Stimulated activated naive CD8-positive, alpha-beta T cell treated with anti-CD3 and anti-CD28 coated beads, Interleukin-15, Interleukin-2, amounts not matched to agents 100 ng/mL and 50 ng/mL, for 24 hours (primary cell): ENCODE data around the gene OCA2.

Source experiments
- H3K27ac Mint-ChIP-seq: one replicate; pipeline ENCODE4 v1.8.0; 2021; ENCODE audit warnings: mild to moderate bottlenecking, mixed read lengths
- H3K27me3 Mint-ChIP-seq: one replicate; pipeline ENCODE4 v1.8.0; 2021; ENCODE audit warnings: mixed read lengths
- H3K36me3 Mint-ChIP-seq: one replicate; pipeline ENCODE4 v1.8.0; 2021; ENCODE audit warnings: low read depth, mixed read lengths
- H3K4me1 Mint-ChIP-seq: one replicate; pipeline ENCODE4 v1.8.0; 2021; ENCODE audit warnings: low read depth, mixed read lengths
- H3K4me3 Mint-ChIP-seq: one replicate; pipeline ENCODE4 v1.8.0; 2021; ENCODE audit warnings: mild to moderate bottlenecking, mixed read lengths
- H3K9me3 Mint-ChIP-seq: one replicate; pipeline ENCODE4 v1.8.0; 2021; ENCODE audit warnings: mixed read lengths

OCA2 gene

GRCh38 chr15:27835233-27835939, 263.7 kb downstream of the OCA2 start:
- no peak overlapping the region for H3K27ac Mint-ChIP-seq
- H3K9me3 Mint-ChIP-seq, result no peaks in the 10 kb centered on the region
- H3K27me3 Mint-ChIP-seq, result peaks cover 12% of the 10 kb centered on the region
- H3K4me1 Mint-ChIP-seq, result no peaks in the 10 kb centered on the region
- no peaks in the 10 kb centered on the region for H3K36me3 Mint-ChIP-seq
- no peak overlapping the region for H3K4me3 Mint-ChIP-seq

GRCh38 chr15:27834684-27835083, 264.4 kb downstream of the OCA2 start:
- H3K4me3 Mint-ChIP-seq, result no peak overlapping the region
- no peaks in the 10 kb centered on the region for H3K36me3 Mint-ChIP-seq
- H3K9me3 Mint-ChIP-seq, result no peaks in the 10 kb centered on the region
- no peak overlapping the region for H3K27ac Mint-ChIP-seq
- H3K27me3 Mint-ChIP-seq, result peaks cover 12% of the 10 kb centered on the region
- no peaks in the 10 kb centered on the region for H3K4me1 Mint-ChIP-seq

GRCh38 chr15:27833974-27834373, 265.1 kb downstream of the OCA2 start:
- Mint-ChIP-seq H3K27ac (no peak overlapping the region), H3K27me3 (peaks cover 12% of the 10 kb centered on the region), H3K4me3 (no peak overlapping the region), H3K36me3 (no peaks in the 10 kb centered on the region), H3K4me1 (no peaks in the 10 kb centered on the region), H3K9me3 (no peaks in the 10 kb centered on the region)

- Mint-ChIP-seq H3K27me3 (peaks cover 12% of the 10 kb centered on the region), H3K9me3 (no peaks in the 10 kb centered on the region), H3K36me3 (no peaks in the 10 kb centered on the region), H3K4me1 (no peaks in the 10 kb centered on the region), H3K4me3 (no peak overlapping the region), H3K27ac (no peak overlapping the region)
Observed at GRCh38 chr15:27833178-27833577, 265.9 kb downstream of the OCA2 start.

GRCh38 chr15:27832237-27832596, 266.9 kb downstream of the OCA2 start:
- Mint-ChIP-seq H3K4me1 (no peaks in the 10 kb centered on the region), H3K4me3 (no peak overlapping the region), H3K36me3 (no peaks in the 10 kb centered on the region), H3K27me3 (peaks cover 5% of the 10 kb centered on the region), H3K9me3 (no peaks in the 10 kb centered on the region), H3K27ac (no peak overlapping the region)

GRCh38 chr15:27831384-27832236, 267.5 kb downstream of the OCA2 start:
- no peak overlapping the region for H3K4me3 Mint-ChIP-seq
- no peaks in the 10 kb centered on the region for H3K9me3 Mint-ChIP-seq
- H3K27ac Mint-ChIP-seq, result no peak overlapping the region
- no peaks in the 10 kb centered on the region for H3K4me1 Mint-ChIP-seq
- H3K36me3 Mint-ChIP-seq, result no peaks in the 10 kb centered on the region
- H3K27me3 Mint-ChIP-seq, result peaks cover 3% of the 10 kb centered on the region

- no peaks in the 10 kb centered on the region for H3K4me1 Mint-ChIP-seq
- H3K9me3 Mint-ChIP-seq, result no peaks in the 10 kb centered on the region
- H3K27me3 Mint-ChIP-seq, result no peaks in the 10 kb centered on the region
- no peak overlapping the region for H3K27ac Mint-ChIP-seq
- H3K4me3 Mint-ChIP-seq, result no peak overlapping the region
- H3K36me3 Mint-ChIP-seq, result no peaks in the 10 kb centered on the region
Observed at GRCh38 chr15:27828746-27829145, 270.4 kb downstream of the OCA2 start.

GRCh38 chr15:27826902-27827714, 272.0 kb downstream of the OCA2 start:
- Mint-ChIP-seq H3K4me3 (no peak overlapping the region), H3K27ac (no peak overlapping the region), H3K36me3 (no peaks in the 10 kb centered on the region), H3K27me3 (no peaks in the 10 kb centered on the region), H3K9me3 (no peaks in the 10 kb centered on the region), H3K4me1 (no peaks in the 10 kb centered on the region)

GRCh38 chr15:27826411-27826810, 272.7 kb downstream of the OCA2 start:
- H3K4me1 Mint-ChIP-seq, result no peaks in the 10 kb centered on the region
- H3K9me3 Mint-ChIP-seq, result no peaks in the 10 kb centered on the region
- H3K36me3 Mint-ChIP-seq, result no peaks in the 10 kb centered on the region
- H3K27me3 Mint-ChIP-seq, result no peaks in the 10 kb centered on the region
- no peak overlapping the region for H3K27ac Mint-ChIP-seq
- H3K4me3 Mint-ChIP-seq, result no peak overlapping the region

- H3K9me3 Mint-ChIP-seq, result peaks cover 4% of the 10 kb centered on the region
- no peak overlapping the region for H3K27ac Mint-ChIP-seq
- no peaks in the 10 kb centered on the region for H3K4me1 Mint-ChIP-seq
- H3K4me3 Mint-ChIP-seq, result no peak overlapping the region
- peaks cover 3% of the 10 kb centered on the region for H3K27me3 Mint-ChIP-seq
- H3K36me3 Mint-ChIP-seq, result no peaks in the 10 kb centered on the region
Observed at GRCh38 chr15:27824841-27825422, 274.2 kb downstream of the OCA2 start.

- Mint-ChIP-seq H3K9me3 (peaks cover 20% of the 10 kb centered on the region), H3K4me1 (no peaks in the 10 kb centered on the region), H3K27ac (no peak overlapping the region), H3K27me3 (peaks cover 3% of the 10 kb centered on the region), H3K4me3 (no peak overlapping the region), H3K36me3 (no peaks in the 10 kb centered on the region)
Observed at GRCh38 chr15:27821273-27821672, 277.8 kb downstream of the OCA2 start.

GRCh38 chr15:27820722-27821121, 278.4 kb downstream of the OCA2 start:
- Mint-ChIP-seq H3K4me1 (no peaks in the 10 kb centered on the region), H3K27ac (no peak overlapping the region), H3K36me3 (no peaks in the 10 kb centered on the region), H3K27me3 (peaks cover 3% of the 10 kb centered on the region), H3K4me3 (no peak overlapping the region), H3K9me3 (peaks cover 20% of the 10 kb centered on the region)

- H3K9me3 Mint-ChIP-seq, result peaks cover 20% of the 10 kb centered on the region
Observed at GRCh38 chr15:27820232-27820631, 278.9 kb downstream of the OCA2 start.

GRCh38 chr15:27817258-27817657, 281.9 kb downstream of the OCA2 start:
- Mint-ChIP-seq H3K36me3 (no peaks in the 10 kb centered on the region), H3K27ac (no peak overlapping the region), H3K4me3 (no peak overlapping the region), H3K27me3 (peaks cover 3% of the 10 kb centered on the region), H3K4me1 (no peaks in the 10 kb centered on the region), H3K9me3 (peaks cover 20% of the 10 kb centered on the region)

More at GRCh38 chr15:27820232-27820631, 278.9 kb downstream of the OCA2 start:
- Mint-ChIP-seq H3K4me3 (no peak overlapping the region), H3K27ac (no peak overlapping the region), H3K4me1 (no peaks in the 10 kb centered on the region), H3K36me3 (no peaks in the 10 kb centered on the region), H3K27me3 (peaks cover 3% of the 10 kb centered on the region)

GRCh38 chr15:27816790-27817189, 282.3 kb downstream of the OCA2 start:
- no peaks in the 10 kb centered on the region for H3K4me1 Mint-ChIP-seq
- no peak overlapping the region for H3K4me3 Mint-ChIP-seq
- H3K9me3 Mint-ChIP-seq, result peaks cover 20% of the 10 kb centered on the region
- no peaks in the 10 kb centered on the region for H3K36me3 Mint-ChIP-seq
- H3K27ac Mint-ChIP-seq, result no peak overlapping the region
- peaks cover 3% of the 10 kb centered on the region for H3K27me3 Mint-ChIP-seq
